HEK293 (cell line): ENCODE results near the gene SCN7A.

Experiments used
- ZNF174 ChIP-seq: fragments of 450-650 bp; formaldehyde crosslinking; IDR thresholded peaks from 2 replicates; pipeline ENCODE4 v1.5.0; 2017; ENCODE audit warnings: missing biosample characterization, mild to moderate bottlenecking, missing genetic modification characterization
- ZNF350 ChIP-seq: fragments of 450-650 bp; formaldehyde crosslinking; IDR thresholded peaks from 2 replicates; pipeline ENCODE4 v1.5.0; 2017; ENCODE audit warnings: missing biosample characterization, mild to moderate bottlenecking, missing genetic modification characterization
- TF ChIP-seq, protein P1 (sequence below): fragments of 450-650 bp; formaldehyde crosslinking; IDR thresholded peaks from 2 replicates; pipeline ENCODE4 v1.5.1; 2016; ENCODE audit warnings: missing biosample characterization, missing genetic modification characterization
- TF ChIP-seq, protein P2 (sequence below): fragments of 450-650 bp; formaldehyde crosslinking; IDR thresholded peaks from 2 replicates; pipeline ENCODE4 v1.5.1; 2017; ENCODE audit warnings: missing biosample characterization, mild to moderate bottlenecking, missing genetic modification characterization, moderate library complexity

DNA sequence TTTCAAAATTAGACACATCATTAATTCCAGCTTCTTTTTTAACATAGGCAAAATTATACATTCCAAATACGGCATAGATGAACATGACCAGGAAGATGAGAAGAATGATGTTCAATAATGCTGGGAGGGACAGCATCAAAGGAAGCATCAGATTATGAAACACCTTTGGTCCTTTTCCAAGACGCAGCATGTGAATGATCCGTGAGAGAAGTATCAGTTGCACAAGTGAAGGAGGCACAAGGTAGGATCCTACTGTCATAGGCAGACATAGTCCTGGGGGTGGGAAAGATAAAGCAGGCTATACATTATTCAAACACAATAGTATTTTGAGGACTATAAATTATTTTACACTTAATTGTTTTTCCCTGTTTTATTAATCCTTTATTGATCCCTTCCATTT is 87.7 kb downstream of the SCN7A start:
- TF ChIP-seq, protein P1, sequence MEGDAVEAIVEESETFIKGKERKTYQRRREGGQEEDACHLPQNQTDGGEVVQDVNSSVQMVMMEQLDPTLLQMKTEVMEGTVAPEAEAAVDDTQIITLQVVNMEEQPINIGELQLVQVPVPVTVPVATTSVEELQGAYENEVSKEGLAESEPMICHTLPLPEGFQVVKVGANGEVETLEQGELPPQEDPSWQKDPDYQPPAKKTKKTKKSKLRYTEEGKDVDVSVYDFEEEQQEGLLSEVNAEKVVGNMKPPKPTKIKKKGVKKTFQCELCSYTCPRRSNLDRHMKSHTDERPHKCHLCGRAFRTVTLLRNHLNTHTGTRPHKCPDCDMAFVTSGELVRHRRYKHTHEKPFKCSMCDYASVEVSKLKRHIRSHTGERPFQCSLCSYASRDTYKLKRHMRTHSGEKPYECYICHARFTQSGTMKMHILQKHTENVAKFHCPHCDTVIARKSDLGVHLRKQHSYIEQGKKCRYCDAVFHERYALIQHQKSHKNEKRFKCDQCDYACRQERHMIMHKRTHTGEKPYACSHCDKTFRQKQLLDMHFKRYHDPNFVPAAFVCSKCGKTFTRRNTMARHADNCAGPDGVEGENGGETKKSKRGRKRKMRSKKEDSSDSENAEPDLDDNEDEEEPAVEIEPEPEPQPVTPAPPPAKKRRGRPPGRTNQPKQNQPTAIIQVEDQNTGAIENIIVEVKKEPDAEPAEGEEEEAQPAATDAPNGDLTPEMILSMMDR: no peak
- no peak for TF ChIP-seq ZNF350
- TF ChIP-seq, protein P2, sequence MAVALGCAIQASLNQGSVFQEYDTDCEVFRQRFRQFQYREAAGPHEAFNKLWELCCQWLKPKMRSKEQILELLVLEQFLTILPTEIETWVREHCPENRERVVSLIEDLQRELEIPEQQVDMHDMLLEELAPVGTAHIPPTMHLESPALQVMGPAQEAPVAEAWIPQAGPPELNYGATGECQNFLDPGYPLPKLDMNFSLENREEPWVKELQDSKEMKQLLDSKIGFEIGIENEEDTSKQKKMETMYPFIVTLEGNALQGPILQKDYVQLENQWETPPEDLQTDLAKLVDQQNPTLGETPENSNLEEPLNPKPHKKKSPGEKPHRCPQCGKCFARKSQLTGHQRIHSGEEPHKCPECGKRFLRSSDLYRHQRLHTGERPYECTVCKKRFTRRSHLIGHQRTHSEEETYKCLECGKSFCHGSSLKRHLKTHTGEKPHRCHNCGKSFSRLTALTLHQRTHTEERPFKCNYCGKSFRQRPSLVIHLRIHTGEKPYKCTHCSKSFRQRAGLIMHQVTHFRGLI (tag by site-specific recombination): no peak
- no peak for TF ChIP-seq ZNF174 (tag by site-specific recombination)
